Breast epithelium (tissue), 4 donors: ENCODE measurements around the gene SPTB. TPM values are rescaled to one million over a fixed set of nuclear protein-coding genes. Genes with fewer than 3 reads are reported as not detected.
A peak's percentile ranks its signal among the peaks of the same experiment; 100 is the strongest.

Source experiments
- DNase-seq, 2 donors: peaks; one replicate each; pipeline ENCODE4 v3.0.0-alpha.2; 2019; ENCODE audit warnings: low spot score in 2 of 2
- H3K27ac ChIP-seq, 2 donors: fragments of 200-600 bp; sonication (generic) in 1 of 2; one replicate each; pipeline ENCODE4 v1.5.1; 2016 to 2019; ENCODE audit warnings: mild to moderate bottlenecking in 1 of 2
- H3K27me3 ChIP-seq, 2 donors: fragments of 200-600 bp; sonication (generic) in 1 of 2; one replicate each; pipeline versions ENCODE4 v1.5.1 to v1.6.0; 2017 to 2019; ENCODE audit warnings: control low read depth in 1 of 2, mild to moderate bottlenecking in 1 of 2
- H3K36me3 ChIP-seq: fragments of 200-600 bp; one replicate; pipeline ENCODE4 v1.5.1; 2019
- H3K4me1 ChIP-seq, 2 donors: fragments of 200-600 bp; sonication (generic); one replicate each; pipeline ENCODE4 v1.5.1; 2016 to 2019; ENCODE audit warnings: control low read depth in 1 of 2
- H3K4me3 ChIP-seq, 3 donors: fragments of 200-600 bp; sonication (generic); 1 replicate in 2 of 3; 2 replicates in 1 of 3; pipeline ENCODE4 v1.5.1; 2016 to 2019; ENCODE audit warnings: mild to moderate bottlenecking in 3 of 3, moderate library complexity in 2 of 3
- H3K9me3 ChIP-seq, 2 donors: fragments of 200-600 bp; sonication (generic) in 1 of 2; one replicate each; pipeline ENCODE4 v1.5.1; 2016 to 2019; ENCODE audit warnings: control low read depth in 1 of 2
- CTCF ChIP-seq, 3 donors: fragments of 450-650 bp; IDR thresholded peaks; one replicate each; pipeline ENCODE4 v1.5.1; 2016 to 2017; ENCODE audit warnings: antibody characterized with exemption in 3 of 3, mild to moderate bottlenecking in 3 of 3, moderate library complexity in 3 of 3
- POLR2A ChIP-seq: fragments of 450-650 bp; IDR thresholded peaks from one replicate; pipeline ENCODE4 v1.6.1; 2016; ENCODE audit warnings: antibody characterized with exemption, mild to moderate bottlenecking, moderate library complexity
- POLR2AphosphoS5 ChIP-seq, 3 donors: sonication (generic); formaldehyde crosslinking; IDR thresholded peaks; one replicate each; pipeline ENCODE4 v1.6.1; 2017; ENCODE audit warnings: antibody characterized with exemption in 3 of 3
- intact Hi-C: fragments of 100-400 bp; cut with DNase I; formaldehyde crosslinking; loops from one replicate; pipeline ENCODE4 v1.15.1; 2023; ENCODE audit warnings: low total_unique reads
- total RNA-seq, 3 donors: library from RNA; depleted of rRNA; stranded (reverse); fragments of >200 nt; gene quantifications; one replicate each; pipeline ENCODE4 v1.1.0, GENCODE V29; 2016

The SPTB gene
- total RNA-seq, 3 donors from 2014 or later, result 0.88 to 2.6 (median 2.1) TPM

DNA sequence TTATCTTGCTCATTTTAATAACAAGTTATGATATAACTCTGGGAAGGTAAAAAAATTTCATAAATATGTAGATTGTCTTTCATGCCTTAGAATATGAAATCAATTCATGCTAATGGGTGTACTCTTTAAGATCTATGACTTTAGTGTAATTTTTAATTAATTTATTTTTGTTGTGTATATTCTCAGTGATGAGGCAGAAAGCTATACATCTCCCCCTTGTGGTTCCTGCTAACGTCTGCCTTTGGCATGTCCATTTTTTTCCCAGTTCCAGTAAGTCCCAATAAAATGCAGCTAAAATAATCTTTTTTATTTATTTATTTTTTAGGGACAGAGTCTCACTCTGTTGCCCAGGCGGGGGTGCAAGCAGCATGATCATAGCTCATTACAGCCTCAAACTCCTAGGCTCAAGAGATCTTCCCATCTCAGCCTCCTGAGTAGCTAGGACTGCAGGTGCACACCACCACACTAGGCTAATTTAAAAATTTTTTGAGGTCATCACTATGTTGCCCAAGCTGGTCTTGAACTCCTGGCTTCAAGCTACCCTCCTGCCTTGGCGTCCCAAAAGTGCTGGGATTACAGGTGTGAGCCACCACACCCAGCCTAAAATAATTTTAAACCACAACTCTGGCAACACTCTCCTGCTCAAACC, 31.3 kb upstream of the SPTB start:
- TF ChIP-seq POLR2A, result no peak
- TF ChIP-seq CTCF (IDR thresholded peaks at IDR 0.05), result peak in 1 of 3 donors; percentile 26
- intact Hi-C loops, result no loop called here
- no peaks in the 10 kb centered on the region for H3K27me3 ChIP-seq
- no peak overlapping the region for H3K27ac ChIP-seq
- H3K9me3 ChIP-seq, result no peaks in the 10 kb centered on the region
- DNase-seq, result no peak
- no peak overlapping the region for H3K4me3 ChIP-seq
- no peaks in the 10 kb centered on the region for H3K36me3 ChIP-seq
- peaks cover 0 to 7% of the 10 kb centered on the region in 2 donors for H3K4me1 ChIP-seq

DNA sequence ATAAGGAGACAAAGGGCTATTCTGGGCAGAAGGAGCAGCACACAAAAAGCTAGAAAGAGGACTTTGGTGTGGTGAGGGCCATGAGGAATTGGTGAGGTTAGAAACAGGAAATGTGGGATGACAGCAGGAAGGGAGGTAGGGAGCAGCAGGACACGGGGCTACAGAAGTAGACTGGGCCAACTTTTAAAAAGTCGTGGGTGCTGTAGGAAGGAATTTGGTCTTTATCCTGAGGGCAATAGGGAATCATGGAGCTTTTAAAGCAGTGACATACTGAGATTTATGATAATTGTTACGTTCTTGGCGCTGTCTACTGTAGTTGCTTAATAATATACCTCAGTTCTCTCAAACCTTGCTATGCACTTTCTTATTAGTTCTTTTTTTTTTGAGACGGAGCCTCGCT, 26.3 kb upstream of the SPTB start:
- TF ChIP-seq POLR2A (no peak), CTCF (IDR thresholded peaks at IDR 0.05) (no peak), POLR2AphosphoS5 (IDR thresholded peaks at IDR 0.05) (no peak)
- H3K36me3 ChIP-seq, result no peaks in the 10 kb centered on the region
- H3K27ac ChIP-seq, result peak overlapping the region in 1 of 2 donors; percentile 54
- no peak overlapping the region for H3K4me3 ChIP-seq
- no peaks in the 10 kb centered on the region for H3K9me3 ChIP-seq
- H3K4me1 ChIP-seq, result no peaks in the 10 kb centered on the region
- H3K27me3 ChIP-seq, result no peaks in the 10 kb centered on the region
- no peak for DNase-seq
- intact Hi-C loops, result no loop called here

- Histone ChIP-seq H3K4me1 (no peaks in the 10 kb centered on the region), H3K27ac (no peak overlapping the region), H3K9me3 (no peaks in the 10 kb centered on the region), H3K27me3 (no peaks in the 10 kb centered on the region), H3K36me3 (no peaks in the 10 kb centered on the region), H3K4me3 (no peak overlapping the region)
- intact Hi-C loops, result loop anchor here (5.0 kb wide), 1 partner anchor 73 kb away; no protein-coding TSS in a partner anchor
- TF ChIP-seq POLR2A (no peak), POLR2AphosphoS5 (IDR thresholded peaks at IDR 0.05) (no peak), CTCF (IDR thresholded peaks at IDR 0.05) (no peak)
- DNase-seq, result no peak
Observed at GRCh38 chr14:64899958-64900357, 20.3 kb upstream of the SPTB start.

- H3K27ac ChIP-seq, result no peak overlapping the region
- H3K27me3 ChIP-seq, result no peaks in the 10 kb centered on the region
- H3K4me3 ChIP-seq, result no peak overlapping the region
- intact Hi-C loops, result loop anchor here (5.0 kb wide), 1 partner anchor 125 kb away; no protein-coding TSS in a partner anchor
- no peaks in the 10 kb centered on the region for H3K9me3 ChIP-seq
- no peaks in the 10 kb centered on the region for H3K36me3 ChIP-seq
- no peaks in the 10 kb centered on the region for H3K4me1 ChIP-seq
- no peak for DNase-seq
- TF ChIP-seq POLR2AphosphoS5 (IDR thresholded peaks at IDR 0.05), result no peak
- peak in 2 of 3 donors; percentile 61 to 65 for TF ChIP-seq CTCF (IDR thresholded peaks at IDR 0.05)
Observed at GRCh38 chr14:64891839-64892375, 12.2 kb upstream of the SPTB start.

- Histone ChIP-seq H3K4me1 (no peaks in the 10 kb centered on the region), H3K9me3 (no peaks in the 10 kb centered on the region), H3K4me3 (no peak overlapping the region), H3K27me3 (no peaks in the 10 kb centered on the region), H3K36me3 (no peaks in the 10 kb centered on the region), H3K27ac (no peak overlapping the region)
- intact Hi-C loops, result loop anchor here (5.0 kb wide), 1 partner anchor 124 kb away; no protein-coding TSS in a partner anchor
- no peak for DNase-seq
- TF ChIP-seq POLR2A (no peak), CTCF (IDR thresholded peaks at IDR 0.05) (no peak), POLR2AphosphoS5 (IDR thresholded peaks at IDR 0.05) (no peak)
Observed at GRCh38 chr14:64891173-64891838, 11.6 kb upstream of the SPTB start.
